Naive B cell (primary cell): Measurements from ENCODE around the gene MAFB. TPM values are rescaled to one million over a fixed set of nuclear protein-coding genes. Genes with fewer than 3 reads are reported as not detected.

Experiments
- ATAC-seq, 2 donors: fragments of 150-1000 bp; cut with Tn5 transposase; 2 replicates each; pipeline ENCODE4 v1.10.0; 2021; ENCODE audit warnings: low read depth in 2 of 2, mild to moderate bottlenecking in 2 of 2, moderate library complexity in 2 of 2
- DNase-seq: peaks from one replicate; pipeline ENCODE4 v3.0.0; 2022
- H3K27ac Mint-ChIP-seq, 6 donors: one replicate each; pipeline ENCODE4 v1.8.0; 2020 to 2022; ENCODE audit warnings: mild to moderate bottlenecking in 6 of 6, mixed read lengths in 6 of 6, moderate library complexity in 5 of 6, inconsistent platforms in 2 of 6
- H3K27me3 Mint-ChIP-seq, 3 donors: one replicate each; pipeline ENCODE4 v1.8.0; 2021 to 2022; ENCODE audit warnings: mixed read lengths in 3 of 3, mild to moderate bottlenecking in 1 of 3
- H3K36me3 Mint-ChIP-seq, 2 donors: one replicate each; pipeline ENCODE4 v1.8.0; 2020 to 2022; ENCODE audit warnings: mixed read lengths in 2 of 2, inconsistent platforms in 1 of 2, mild to moderate bottlenecking in 1 of 2
- H3K4me1 Mint-ChIP-seq, 3 donors: one replicate each; pipeline ENCODE4 v1.8.0; 2020 to 2022; ENCODE audit warnings: mixed read lengths in 3 of 3, inconsistent platforms in 1 of 3, mild to moderate bottlenecking in 1 of 3, moderate library complexity in 1 of 3
- H3K4me3 Mint-ChIP-seq, 8 donors: one replicate each; pipeline ENCODE4 v1.8.0; 2020 to 2022; ENCODE audit warnings: mild to moderate bottlenecking in 8 of 8, mixed read lengths in 8 of 8, moderate library complexity in 8 of 8, inconsistent platforms in 2 of 8
- H3K9me3 Mint-ChIP-seq, 7 donors: one replicate each; pipeline ENCODE4 v1.8.0; 2020 to 2022; ENCODE audit warnings: mixed read lengths in 7 of 7, mild to moderate bottlenecking in 5 of 7, inconsistent platforms in 2 of 7, moderate library complexity in 1 of 7
- polyA plus RNA-seq, 6 donors: library from polyadenylated mRNA; unstranded; fragments of 300-500 nt; fragmentation: Illumina TruSeq; gene quantifications; one replicate each; pipeline ENCODE4 v1.2.3, GENCODE V29; 2021; ENCODE audit warnings: low read depth in 6 of 6

The MAFB gene
- polyA plus RNA-seq, 6 donors from 2014 or later, result 0.12 to 0.51 (median 0.32) TPM; not detected in 1

DNA sequence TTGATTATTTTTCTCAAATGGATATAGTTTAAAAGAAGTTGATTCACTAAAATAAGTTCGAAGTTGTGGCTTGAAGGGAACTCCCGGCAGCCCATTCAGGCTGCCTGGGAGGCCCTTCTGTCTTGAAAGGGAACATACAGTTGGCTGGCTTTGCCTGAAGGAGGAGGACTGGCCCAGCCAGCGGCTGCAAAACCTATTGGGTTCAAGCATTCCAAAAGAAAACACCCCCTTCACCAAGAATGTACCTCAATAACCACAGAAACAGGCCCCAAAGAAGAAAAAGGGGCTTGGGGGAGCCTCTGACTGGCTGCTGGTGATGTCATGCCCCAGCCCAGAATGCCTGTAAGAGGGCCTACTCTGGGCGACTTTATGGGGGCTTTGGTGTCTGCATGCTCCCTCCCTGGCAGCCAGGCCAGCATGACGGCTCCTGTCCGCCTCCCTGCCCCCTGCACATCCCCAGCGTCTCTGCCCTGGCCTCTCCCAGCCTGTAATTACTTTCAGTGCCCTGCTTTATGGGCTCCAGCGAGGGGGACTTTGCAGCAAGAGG lies 36.5 kb downstream of the MAFB start:
- ATAC-seq, result no peak
- Mint-ChIP-seq H3K9me3 (peaks cover 0 to 9% (median 0%) of the 10 kb centered on the region in 7 donors), H3K27ac (no peak overlapping the region), H3K4me3 (no peak overlapping the region), H3K36me3 (no peaks in the 10 kb centered on the region), H3K4me1 (no peaks in the 10 kb centered on the region), H3K27me3 (peaks cover 18 to 36% (median 29%) of the 10 kb centered on the region in 3 donors)
- DNase-seq, result no peak

DNA sequence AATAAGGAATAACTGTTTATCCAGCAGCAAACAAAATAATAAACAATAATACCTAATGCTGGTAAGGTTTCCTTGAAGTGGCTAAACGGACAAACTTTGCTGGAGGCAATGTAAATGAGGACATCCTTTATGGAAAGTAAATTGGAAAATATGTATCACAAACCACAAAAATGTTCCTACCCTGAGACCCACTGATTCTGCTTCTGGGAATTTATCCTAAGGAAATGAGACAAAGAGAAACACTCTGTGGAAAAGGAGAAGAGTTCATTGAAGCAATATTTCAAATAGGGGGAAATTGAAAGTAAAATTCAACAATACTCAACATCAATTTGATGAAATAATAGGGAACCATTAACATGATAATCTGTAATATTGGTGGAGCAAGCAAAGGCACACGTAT lies 37.9 kb downstream of the MAFB start:
- peaks cover 15 to 39% (median 29%) of the 10 kb centered on the region in 3 donors for H3K27me3 Mint-ChIP-seq
- peaks cover 0 to 9% (median 0%) of the 10 kb centered on the region in 7 donors for H3K9me3 Mint-ChIP-seq
- DNase-seq (no peak), ATAC-seq (no peak)
- no peak overlapping the region for H3K4me3 Mint-ChIP-seq
- H3K36me3 Mint-ChIP-seq, result no peaks in the 10 kb centered on the region
- no peaks in the 10 kb centered on the region for H3K4me1 Mint-ChIP-seq
- H3K27ac Mint-ChIP-seq, result no peak overlapping the region

DNA sequence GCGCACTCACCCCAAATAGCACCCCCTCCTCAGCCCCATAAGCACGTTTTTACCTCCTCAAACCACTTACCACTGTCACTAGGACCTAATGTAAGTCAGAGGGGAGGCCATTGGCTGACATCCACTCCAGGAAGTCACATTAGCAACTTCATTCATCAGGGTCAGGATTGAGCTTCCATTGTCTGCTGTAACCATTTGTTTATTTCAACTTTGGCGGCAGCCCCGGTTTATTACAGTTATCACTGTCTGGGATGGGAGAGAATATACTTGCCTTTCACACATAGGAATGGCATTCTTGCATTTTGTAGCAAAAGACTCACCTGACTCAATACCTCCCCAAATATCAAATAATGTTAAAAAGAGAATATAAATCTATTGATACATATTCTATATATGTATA lies 38.3 kb downstream of the MAFB start:
- ATAC-seq, result no peak
- H3K9me3 Mint-ChIP-seq, result peaks cover 0 to 9% (median 0%) of the 10 kb centered on the region in 7 donors
- H3K27me3 Mint-ChIP-seq, result peaks cover 15 to 39% (median 29%) of the 10 kb centered on the region in 3 donors
- no peak overlapping the region for H3K27ac Mint-ChIP-seq
- no peaks in the 10 kb centered on the region for H3K4me1 Mint-ChIP-seq
- no peak for DNase-seq
- H3K36me3 Mint-ChIP-seq, result no peaks in the 10 kb centered on the region
- no peak overlapping the region for H3K4me3 Mint-ChIP-seq

DNA sequence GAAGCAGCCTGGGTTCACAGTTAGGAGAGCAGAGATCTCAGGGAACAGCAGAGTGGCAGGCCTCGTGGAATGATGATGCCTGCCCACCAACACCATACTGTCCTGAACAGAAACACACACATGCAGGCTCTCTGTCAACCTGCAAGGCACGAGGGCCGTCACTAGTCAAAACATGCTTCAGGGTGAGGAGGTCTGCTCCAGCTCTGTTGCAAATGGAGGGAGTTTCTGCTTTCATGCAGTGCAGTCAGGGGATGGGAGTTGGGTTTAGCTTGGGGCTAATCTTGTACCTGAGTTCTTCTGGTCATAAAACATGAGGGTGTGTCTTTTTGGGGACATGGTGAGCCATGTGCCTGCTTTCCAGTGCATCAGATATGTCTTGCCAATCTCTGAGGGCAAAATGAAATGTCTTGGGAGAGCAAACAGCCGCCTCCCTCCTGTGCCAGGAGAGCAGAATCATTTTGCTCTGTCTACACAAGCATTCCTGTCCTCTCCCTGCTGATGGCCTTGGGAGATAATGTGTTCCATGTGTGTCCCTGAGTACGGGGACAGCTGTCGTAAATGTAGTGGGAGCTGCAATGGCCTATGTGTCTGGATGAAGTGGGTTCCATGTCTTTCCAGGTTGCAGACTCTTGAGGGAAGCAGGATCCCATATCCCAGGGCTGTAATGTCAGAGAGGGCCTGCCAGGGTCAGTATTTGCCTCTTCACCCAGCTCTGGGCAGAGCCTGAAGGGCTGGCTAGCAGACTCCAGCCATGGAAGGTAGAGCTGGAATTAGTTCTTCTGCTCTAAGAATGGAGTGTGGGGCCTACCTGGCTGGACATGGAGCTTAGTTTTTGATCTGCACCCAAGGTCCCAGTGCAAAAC lies 40.6 kb downstream of the MAFB start:
- Mint-ChIP-seq H3K27ac (no peak overlapping the region), H3K4me3 (no peak overlapping the region), H3K4me1 (no peaks in the 10 kb centered on the region), H3K36me3 (no peaks in the 10 kb centered on the region), H3K27me3 (peaks cover 11 to 30% (median 21%) of the 10 kb centered on the region in 3 donors), H3K9me3 (peaks cover 0 to 4% (median 0%) of the 10 kb centered on the region in 7 donors)
- DNase-seq (no peak), ATAC-seq (no peak)

DNA sequence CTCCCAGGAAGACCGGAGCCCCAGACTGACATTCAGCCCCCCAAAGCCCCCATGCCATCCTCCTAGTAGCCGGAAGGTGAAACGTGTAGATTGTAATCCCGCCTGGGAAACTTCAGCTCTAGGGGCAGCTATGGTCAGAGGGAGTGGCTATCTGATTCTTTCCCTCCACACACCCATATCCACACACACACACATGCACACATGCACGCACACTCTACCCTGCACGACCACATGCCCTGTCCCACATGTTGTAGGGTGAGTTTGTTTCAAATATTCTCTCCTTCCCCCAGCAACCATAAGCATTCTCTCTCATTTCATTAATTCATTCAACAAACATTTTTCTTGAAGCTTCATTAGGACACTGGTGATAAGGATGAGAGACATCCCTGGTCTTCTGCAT lies 42.2 kb downstream of the MAFB start:
- no peak overlapping the region for H3K27ac Mint-ChIP-seq
- H3K9me3 Mint-ChIP-seq, result no peaks in the 10 kb centered on the region
- H3K4me1 Mint-ChIP-seq, result no peaks in the 10 kb centered on the region
- H3K27me3 Mint-ChIP-seq, result peaks cover 7 to 24% (median 21%) of the 10 kb centered on the region in 3 donors
- no peak for ATAC-seq
- no peak overlapping the region for H3K4me3 Mint-ChIP-seq
- no peaks in the 10 kb centered on the region for H3K36me3 Mint-ChIP-seq
- DNase-seq, result no peak

DNA sequence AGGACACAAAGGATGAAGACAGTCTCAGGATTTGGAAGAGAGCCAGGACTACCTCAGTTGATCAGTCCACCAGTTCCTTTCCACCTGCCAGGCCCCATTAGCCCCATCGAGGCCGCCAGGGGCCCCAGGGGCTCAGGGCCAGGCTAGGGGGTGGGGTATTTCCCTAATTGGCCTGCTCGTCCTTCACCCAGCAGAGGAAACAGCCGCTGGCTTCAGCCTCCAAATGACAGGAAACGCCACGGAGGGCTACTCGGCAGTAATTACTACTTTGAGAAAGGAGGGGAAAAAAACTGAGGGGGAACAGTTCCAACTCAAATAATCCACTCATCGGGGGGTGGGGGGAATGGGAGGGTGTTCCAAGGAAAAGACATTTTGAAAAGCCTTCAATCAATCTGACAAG lies 42.7 kb downstream of the MAFB start:
- no peak for ATAC-seq
- no peaks in the 10 kb centered on the region for H3K36me3 Mint-ChIP-seq
- peaks cover 7 to 24% (median 21%) of the 10 kb centered on the region in 3 donors for H3K27me3 Mint-ChIP-seq
- no peak overlapping the region for H3K4me3 Mint-ChIP-seq
- no peak for DNase-seq
- H3K27ac Mint-ChIP-seq, result no peak overlapping the region
- no peaks in the 10 kb centered on the region for H3K4me1 Mint-ChIP-seq
- H3K9me3 Mint-ChIP-seq, result no peaks in the 10 kb centered on the region

DNA sequence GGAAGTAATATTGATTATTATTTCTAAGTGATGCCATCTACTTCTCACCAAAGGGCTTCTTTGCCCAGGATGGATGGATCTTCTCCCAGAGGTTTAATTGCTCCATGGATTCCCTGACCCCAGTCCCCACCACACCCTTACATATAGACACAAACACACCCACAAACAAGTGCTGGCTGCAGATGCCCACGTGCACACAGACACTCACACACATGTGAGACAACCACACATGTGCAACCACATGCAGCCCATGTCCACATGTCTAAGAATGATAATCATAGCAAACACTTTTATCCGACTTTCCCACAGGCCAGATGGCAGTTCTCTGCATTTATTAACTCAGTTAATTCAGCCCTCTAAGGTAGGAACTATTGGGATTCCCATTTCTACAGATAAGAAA lies 44.2 kb downstream of the MAFB start:
- no peak for DNase-seq
- H3K9me3 Mint-ChIP-seq, result no peaks in the 10 kb centered on the region
- H3K4me3 Mint-ChIP-seq, result no peak overlapping the region
- H3K4me1 Mint-ChIP-seq, result no peaks in the 10 kb centered on the region
- no peak overlapping the region for H3K27ac Mint-ChIP-seq
- no peak for ATAC-seq
- H3K36me3 Mint-ChIP-seq, result no peaks in the 10 kb centered on the region
- H3K27me3 Mint-ChIP-seq, result peaks cover 4 to 24% (median 16%) of the 10 kb centered on the region in 3 donors

DNA sequence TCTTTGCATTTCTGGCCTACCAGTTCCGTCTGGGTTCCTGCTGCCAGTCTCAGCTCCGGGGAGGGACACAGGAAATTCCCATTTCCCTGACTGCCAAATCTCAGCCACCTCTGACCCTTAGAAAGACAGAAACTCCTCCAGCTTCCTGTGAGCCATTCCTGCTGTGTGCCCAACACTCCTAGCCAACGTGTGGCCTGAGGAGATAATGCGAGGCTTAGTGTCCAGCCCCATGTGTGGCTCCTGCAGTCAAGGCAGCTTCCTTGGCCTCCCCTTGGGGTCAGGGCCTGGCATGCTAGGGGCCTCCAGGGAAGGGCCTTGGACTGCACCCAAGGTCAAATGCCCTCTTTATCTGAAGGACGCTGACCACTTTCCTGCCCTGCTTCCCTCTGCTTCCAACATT lies 45.1 kb downstream of the MAFB start:
- DNase-seq, result no peak
- Mint-ChIP-seq H3K36me3 (no peaks in the 10 kb centered on the region), H3K4me1 (no peaks in the 10 kb centered on the region), H3K4me3 (no peak overlapping the region), H3K27ac (no peak overlapping the region), H3K27me3 (peaks cover 0 to 34% (median 24%) of the 10 kb centered on the region in 3 donors), H3K9me3 (peaks cover 0 to 8% (median 0%) of the 10 kb centered on the region in 7 donors)
- no peak for ATAC-seq

DNA sequence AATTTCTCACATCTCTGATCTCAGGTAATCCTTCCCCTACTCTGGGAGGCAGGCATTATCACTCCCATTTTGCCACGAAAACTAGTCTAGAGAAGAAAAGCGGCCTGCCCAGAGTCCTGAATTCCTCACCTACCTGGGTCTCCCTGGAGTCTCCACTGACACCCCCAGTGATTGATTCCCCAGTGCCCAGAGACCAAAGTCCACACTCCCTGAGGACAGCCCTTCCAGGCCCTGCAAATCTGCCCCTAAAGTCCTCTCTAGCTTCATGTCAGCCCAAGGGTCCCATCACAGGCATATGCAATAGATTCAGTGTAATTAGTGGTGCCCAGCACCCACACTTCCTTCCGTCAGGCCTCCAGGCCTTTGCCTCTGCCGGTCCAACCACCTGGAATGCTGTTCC lies 47.2 kb downstream of the MAFB start:
- Mint-ChIP-seq H3K4me3 (no peak overlapping the region), H3K27ac (no peak overlapping the region), H3K9me3 (peaks cover 0 to 15% (median 0%) of the 10 kb centered on the region in 7 donors), H3K27me3 (peaks cover 6 to 32% (median 15%) of the 10 kb centered on the region in 3 donors), H3K4me1 (no peaks in the 10 kb centered on the region), H3K36me3 (no peaks in the 10 kb centered on the region)
- ATAC-seq (no peak), DNase-seq (no peak)

DNA sequence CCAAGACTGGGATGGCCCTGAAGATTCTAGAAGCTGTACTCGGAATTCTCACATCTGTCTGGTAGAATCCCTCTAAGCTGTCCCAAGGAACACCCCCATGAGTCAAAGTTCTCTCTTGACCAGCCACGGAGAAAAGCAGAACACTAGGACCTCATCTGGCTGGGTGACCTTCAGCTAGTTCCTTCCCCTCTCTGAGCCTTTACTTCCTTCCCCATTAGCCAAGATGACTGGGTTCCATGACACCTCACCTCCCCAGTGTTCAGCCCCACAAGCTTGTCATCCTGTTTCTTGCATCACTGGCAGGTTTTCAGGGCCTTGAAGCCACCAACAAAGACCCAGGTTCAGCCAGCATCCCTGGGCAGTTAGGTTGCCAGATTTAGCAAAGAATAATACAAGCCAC lies 47.8 kb downstream of the MAFB start:
- no peak overlapping the region for H3K4me3 Mint-ChIP-seq
- DNase-seq, result no peak

DNA sequence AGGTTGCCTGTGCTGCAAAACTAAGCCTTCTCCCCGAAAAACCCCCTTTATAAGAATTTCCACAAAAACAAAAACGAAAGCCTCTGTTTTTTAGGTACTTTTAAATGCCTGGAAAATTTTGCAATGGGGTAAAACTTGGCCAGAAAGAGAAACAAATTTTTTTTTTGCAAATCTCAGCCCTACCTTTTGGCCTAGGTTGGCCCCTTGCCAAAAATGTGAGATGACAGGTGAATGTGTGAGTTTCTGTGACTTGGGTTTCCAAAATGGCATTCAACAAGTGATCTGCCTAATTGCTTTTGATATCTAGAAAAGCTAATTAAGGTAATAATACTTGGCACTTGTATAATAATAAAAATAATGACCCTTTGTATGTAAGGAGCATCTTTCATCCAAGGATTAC lies 48.4 kb downstream of the MAFB start:
- Mint-ChIP-seq H3K4me1 (no peaks in the 10 kb centered on the region), H3K27ac (no peak overlapping the region), H3K9me3 (peaks cover 0 to 15% (median 0%) of the 10 kb centered on the region in 7 donors), H3K27me3 (peaks cover 6 to 28% (median 15%) of the 10 kb centered on the region in 3 donors), H3K36me3 (no peaks in the 10 kb centered on the region), H3K4me3 (no peak overlapping the region)
- DNase-seq (no peak), ATAC-seq (no peak)

More for the DNA sequence above, 47.8 kb downstream of the MAFB start:
- peaks cover 0 to 15% (median 0%) of the 10 kb centered on the region in 7 donors for H3K9me3 Mint-ChIP-seq
- no peak for ATAC-seq
- H3K27ac Mint-ChIP-seq, result no peak overlapping the region
- no peaks in the 10 kb centered on the region for H3K4me1 Mint-ChIP-seq
- no peaks in the 10 kb centered on the region for H3K36me3 Mint-ChIP-seq
- peaks cover 6 to 29% (median 15%) of the 10 kb centered on the region in 3 donors for H3K27me3 Mint-ChIP-seq

DNA sequence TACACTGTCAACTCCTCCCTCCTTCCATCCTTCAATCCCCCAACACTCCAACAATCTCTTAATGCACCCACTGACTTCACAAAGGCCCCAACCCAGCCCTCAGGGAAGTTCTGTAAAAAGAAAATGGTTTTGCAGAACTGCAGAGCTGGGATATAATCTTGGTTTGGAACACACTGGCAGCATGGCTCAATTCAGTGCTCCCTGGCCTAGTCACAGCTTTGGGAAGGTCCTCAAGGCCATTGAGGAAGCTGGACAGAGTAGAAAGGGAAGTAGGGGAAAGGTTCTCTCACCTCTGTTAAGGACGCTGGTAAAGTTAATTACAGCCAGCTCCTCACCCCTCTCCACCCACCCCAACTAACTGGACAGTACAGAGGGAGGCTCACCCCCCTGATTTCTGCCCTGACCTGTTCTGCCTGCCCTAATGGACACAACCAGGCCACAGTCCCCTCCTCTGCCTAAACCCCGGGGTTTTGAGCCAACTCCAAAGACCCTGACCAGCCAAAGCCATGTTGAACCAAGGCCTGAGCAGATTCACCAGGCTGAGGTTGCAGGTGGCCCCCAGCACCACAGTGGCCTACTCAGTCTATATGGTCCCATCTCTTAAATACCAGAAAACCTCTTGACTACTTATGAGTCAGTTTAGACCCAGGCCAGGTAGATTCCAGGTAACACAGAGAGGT lies 49.2 kb downstream of the MAFB start:
- Mint-ChIP-seq H3K27me3 (peaks cover 6 to 24% (median 15%) of the 10 kb centered on the region in 3 donors), H3K4me1 (no peaks in the 10 kb centered on the region), H3K9me3 (peaks cover 0 to 15% (median 0%) of the 10 kb centered on the region in 7 donors), H3K4me3 (no peak overlapping the region), H3K27ac (no peak overlapping the region), H3K36me3 (no peaks in the 10 kb centered on the region)
- no peak for DNase-seq
- ATAC-seq, result no peak

DNA sequence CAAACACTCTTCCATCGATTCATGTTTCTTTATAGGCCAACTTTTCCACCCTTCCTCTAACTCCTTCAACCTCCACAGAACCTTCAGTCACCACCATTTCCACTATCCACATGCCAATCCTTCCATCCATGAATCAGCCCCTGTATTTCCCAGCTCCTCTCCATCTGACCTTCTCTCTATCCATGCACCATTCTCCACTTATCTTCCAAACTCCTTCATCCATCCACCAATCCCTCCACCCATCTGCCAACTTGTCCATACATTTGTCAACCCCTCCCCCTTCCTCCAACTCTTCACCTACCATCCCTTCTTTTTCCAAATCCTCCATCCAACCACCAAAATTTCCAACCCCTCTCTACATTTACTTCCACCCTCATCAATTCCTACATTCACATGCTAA lies 49.9 kb downstream of the MAFB start:
- Mint-ChIP-seq H3K27me3 (peaks cover 6 to 24% (median 15%) of the 10 kb centered on the region in 3 donors), H3K4me3 (no peak overlapping the region), H3K27ac (no peak overlapping the region), H3K4me1 (no peaks in the 10 kb centered on the region), H3K9me3 (peaks cover 0 to 15% (median 0%) of the 10 kb centered on the region in 7 donors), H3K36me3 (no peaks in the 10 kb centered on the region)
- DNase-seq (no peak), ATAC-seq (no peak)
